IPS-20b (cell line): Measurements from ENCODE around the gene SFRP2.

Experiments used
- H3K27ac ChIP-seq: one replicate; pipeline ENCODE4 v1.5.1; 2013; ENCODE audit warnings: low read length
- H3K27me3 ChIP-seq: 2 replicates; pipeline ENCODE4 v1.6.1; 2013; ENCODE audit warnings: mild to moderate bottlenecking, low read length, inconsistent platforms; ENCODE audit not compliant: insufficient read depth
- H3K36me3 ChIP-seq: 2 replicates; pipeline ENCODE4 v1.6.1; 2013; ENCODE audit warnings: low read depth, mild to moderate bottlenecking, inconsistent platforms, low read length, moderate library complexity; ENCODE audit not compliant: insufficient read depth
- H3K4me1 ChIP-seq: 2 replicates; pipeline ENCODE4 v1.6.1; 2013; ENCODE audit warnings: mild to moderate bottlenecking, control low read depth, inconsistent platforms, low read length, moderate library complexity; ENCODE audit not compliant: insufficient read depth
- H3K4me3 ChIP-seq: 2 replicates; pipeline ENCODE4 v1.5.1; 2013; ENCODE audit warnings: mild to moderate bottlenecking, low read length, inconsistent platforms
- H3K9ac ChIP-seq: 2 replicates; pipeline ENCODE4 v1.6.1; 2013; ENCODE audit warnings: low read depth, mild to moderate bottlenecking, inconsistent platforms, low read length, moderate library complexity
- H3K9me3 ChIP-seq: 2 replicates; pipeline ENCODE4 v1.6.1; 2013; ENCODE audit warnings: mild to moderate bottlenecking, low read depth, low read length, inconsistent platforms; ENCODE audit not compliant: insufficient read depth

Gene SFRP2

DNA sequence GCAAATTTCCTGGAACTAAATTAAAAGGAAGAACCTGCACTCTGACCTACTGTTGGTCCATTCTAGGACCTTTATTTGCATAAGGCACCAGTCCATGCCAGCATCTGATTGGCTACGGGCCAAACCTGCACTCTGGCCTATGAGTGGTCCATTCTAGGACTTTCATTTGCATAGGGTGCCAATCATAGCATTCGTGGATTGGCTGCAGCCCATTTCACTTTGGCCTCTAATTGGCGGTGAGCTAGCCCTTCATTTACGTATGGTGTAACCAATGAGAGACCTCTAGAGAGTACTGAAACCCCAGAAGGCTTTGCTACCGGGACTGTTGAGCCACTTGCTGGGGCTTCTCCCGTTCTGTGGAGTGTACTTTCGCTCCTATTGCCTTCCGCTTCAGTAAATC is 23.0 kb downstream of the SFRP2 start:
- no peak overlapping the region for H3K27ac ChIP-seq
- H3K9ac ChIP-seq = no peak overlapping the region
- H3K9me3 ChIP-seq = no peaks in the 10 kb centered on the region
- H3K27me3 ChIP-seq = peaks cover 5% of the 10 kb centered on the region; the same call in 1 of the 2 replicates
- no peaks in the 10 kb centered on the region for H3K36me3 ChIP-seq
- no peak overlapping the region for H3K4me3 ChIP-seq
- H3K4me1 ChIP-seq = peaks cover 9% of the 10 kb centered on the region; the same call in 1 of the 2 replicates

DNA sequence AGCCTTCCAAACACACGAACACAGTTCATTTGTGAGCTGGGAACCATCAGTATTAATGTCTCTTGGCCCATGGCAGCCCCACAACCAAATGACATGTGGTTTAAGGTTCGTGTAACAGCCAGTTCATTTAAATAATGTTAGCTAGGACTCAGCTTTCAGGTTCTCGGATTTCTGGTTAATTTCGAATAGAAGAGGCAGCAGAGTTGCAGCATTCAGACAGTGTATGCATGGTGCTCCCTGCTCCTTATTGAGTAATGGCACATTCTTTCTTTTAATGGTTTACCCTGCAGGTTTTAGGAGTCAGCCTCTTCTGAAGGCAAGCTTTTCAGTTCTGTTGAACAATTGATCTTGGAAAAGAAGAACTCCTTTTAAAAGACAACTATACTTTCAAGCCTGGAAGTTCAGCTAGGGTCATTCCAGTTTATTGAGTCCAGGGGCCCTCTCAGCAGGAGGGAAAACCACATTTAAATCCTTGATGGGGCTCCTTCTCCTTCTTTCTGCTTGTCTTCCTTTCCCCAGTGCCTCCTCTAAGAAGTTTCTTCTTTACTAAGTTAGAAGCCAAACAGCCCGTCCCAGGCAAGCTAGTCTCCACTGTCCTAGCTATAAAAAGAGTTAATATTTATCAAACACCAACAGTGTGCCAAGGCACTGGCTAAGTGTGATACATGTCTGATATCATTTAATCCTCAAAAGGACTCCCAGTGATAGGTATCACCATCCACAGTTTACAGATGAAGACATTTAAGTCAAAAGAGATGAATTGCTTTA is 24.1 kb downstream of the SFRP2 start:
- Histone ChIP-seq H3K36me3 (no peaks in the 10 kb centered on the region), H3K9ac (no peak overlapping the region), H3K27me3 (peaks cover 11% of the 10 kb centered on the region; the same call in 1 of the 2 replicates), H3K4me1 (peaks cover 9% of the 10 kb centered on the region; the same call in 1 of the 2 replicates), H3K4me3 (no peak overlapping the region), H3K27ac (no peak overlapping the region), H3K9me3 (no peaks in the 10 kb centered on the region)

DNA sequence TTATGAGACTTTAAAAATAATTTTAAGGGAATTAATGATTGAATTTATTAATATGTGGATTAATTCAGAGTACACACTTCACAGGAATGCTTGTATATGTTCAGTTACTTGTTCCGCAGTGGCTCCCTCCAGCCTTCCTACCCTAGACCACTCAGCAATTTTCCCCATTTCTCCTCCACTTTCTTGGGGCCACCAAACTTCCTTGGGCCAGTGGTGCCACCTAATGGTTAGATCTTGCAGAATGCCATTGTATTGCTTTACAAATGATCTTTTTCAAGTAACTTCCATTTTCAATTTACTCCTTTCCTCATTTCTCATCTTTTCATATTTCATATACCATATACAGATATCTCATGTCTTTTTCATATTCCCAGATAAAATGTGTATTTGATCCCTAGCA is 25.5 kb downstream of the SFRP2 start:
- H3K27ac ChIP-seq = no peak overlapping the region
- no peak overlapping the region for H3K4me3 ChIP-seq
- no peaks in the 10 kb centered on the region for H3K36me3 ChIP-seq
- H3K9me3 ChIP-seq = no peaks in the 10 kb centered on the region
- no peak overlapping the region for H3K9ac ChIP-seq
- H3K4me1 ChIP-seq = peaks cover 14% of the 10 kb centered on the region
- H3K27me3 ChIP-seq = peaks cover 19% of the 10 kb centered on the region

DNA sequence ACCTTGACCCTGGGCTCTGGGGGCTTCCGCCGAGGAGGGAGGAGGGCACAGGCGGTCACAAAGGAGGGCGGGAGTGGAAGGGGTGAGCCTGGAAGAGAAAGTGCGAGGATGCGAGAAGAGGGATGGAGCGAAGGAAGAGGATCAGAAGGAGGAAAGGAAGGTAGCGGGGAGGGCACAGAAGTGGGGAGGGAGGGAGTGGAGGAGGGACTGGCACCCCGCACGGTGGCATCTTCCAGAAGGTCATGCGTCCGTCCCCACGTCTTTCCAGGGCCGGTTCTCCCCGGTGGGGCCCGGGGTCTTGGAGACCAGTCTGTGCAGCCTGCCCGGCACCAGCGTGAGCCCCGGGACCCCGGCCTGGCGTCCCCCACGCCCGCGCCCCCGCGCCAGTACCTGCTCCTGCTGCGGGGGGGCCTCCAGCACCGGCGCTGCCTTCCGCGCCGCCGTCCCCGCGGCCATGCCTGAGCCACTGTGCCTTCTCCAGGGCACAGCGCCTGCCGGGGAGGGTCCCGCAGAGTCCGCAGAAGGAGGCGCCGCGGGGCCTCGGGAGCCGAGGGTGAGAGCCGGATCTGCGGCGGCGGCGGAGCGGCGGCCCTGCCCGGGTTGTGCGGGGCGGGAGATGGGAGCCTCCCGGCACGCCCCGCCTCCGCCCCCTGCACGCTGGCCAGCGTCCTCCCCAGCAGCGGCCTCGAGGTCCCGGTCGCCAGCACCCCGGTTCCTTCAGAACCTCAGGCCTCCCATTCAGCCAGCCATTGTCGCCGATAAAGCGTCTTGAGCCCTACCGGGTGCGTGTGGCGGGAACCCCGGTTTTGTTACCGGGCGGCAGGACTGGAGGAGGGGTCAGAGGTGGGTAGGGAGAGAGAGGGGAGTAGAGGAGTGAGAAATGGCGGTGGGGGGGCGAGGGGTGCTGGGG is 29.2 kb downstream of the SFRP2 start, which contains the start of gene RNF175:
Gene RNF175 (minus strand): TSS at position 618 of the 910 bp plus-strand sequence. CDS start 162 bp downstream, at position 456.
- Histone ChIP-seq H3K9ac (peak within 1 kb of the TSS; percentile 70), H3K27me3 (peaks cover 19% of the 10 kb centered on the region), H3K4me3 (peak within 1 kb of the TSS; percentile 81), H3K36me3 (no peaks in the 10 kb centered on the region), H3K27ac (peak within 1 kb of the TSS; percentile 29), H3K4me1 (peaks cover 24% of the 10 kb centered on the region), H3K9me3 (no peaks in the 10 kb centered on the region)

DNA sequence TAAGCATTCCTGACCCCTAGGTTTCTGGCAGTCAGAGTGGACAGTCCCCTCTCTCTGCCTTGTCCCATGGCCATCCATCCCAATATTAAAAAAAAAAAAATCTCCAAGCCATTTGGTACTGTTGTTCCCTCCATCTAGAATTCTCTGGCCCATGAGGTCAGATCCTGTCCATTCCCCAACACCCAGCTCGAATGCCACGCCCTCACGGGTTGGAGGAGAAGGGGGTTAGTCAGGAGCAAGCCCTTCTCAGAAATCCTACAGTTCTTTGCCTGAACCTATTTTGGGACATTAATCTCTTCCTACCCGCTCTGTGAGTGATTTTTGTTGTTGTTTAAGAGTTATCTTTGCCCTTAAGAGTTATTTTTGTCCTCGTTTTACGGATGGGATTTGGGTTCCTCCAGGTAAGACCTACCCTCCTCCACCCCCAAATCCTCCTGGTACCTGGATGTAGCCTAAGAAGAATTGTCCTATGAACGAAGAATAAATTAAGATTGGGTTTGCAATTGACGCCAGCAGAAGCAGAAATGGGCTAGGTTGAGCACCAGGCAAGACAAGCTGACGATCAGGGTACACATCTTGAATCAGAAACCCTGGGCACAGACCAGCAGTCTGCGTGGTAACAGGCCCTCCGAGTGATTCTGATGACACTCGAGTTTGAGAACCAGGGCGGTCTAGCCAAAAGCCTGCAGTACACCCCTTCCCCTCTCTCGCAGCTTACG is 30.0 kb downstream of the SFRP2 start:
- H3K4me3 ChIP-seq = peak overlapping the region; percentile 81
- H3K27ac ChIP-seq = no peak overlapping the region
- no peaks in the 10 kb centered on the region for H3K36me3 ChIP-seq
- peaks cover 19% of the 10 kb centered on the region for H3K27me3 ChIP-seq
- H3K9ac ChIP-seq = peak overlapping the region; percentile 70
- H3K9me3 ChIP-seq = no peaks in the 10 kb centered on the region
- H3K4me1 ChIP-seq = peaks cover 20% of the 10 kb centered on the region

DNA sequence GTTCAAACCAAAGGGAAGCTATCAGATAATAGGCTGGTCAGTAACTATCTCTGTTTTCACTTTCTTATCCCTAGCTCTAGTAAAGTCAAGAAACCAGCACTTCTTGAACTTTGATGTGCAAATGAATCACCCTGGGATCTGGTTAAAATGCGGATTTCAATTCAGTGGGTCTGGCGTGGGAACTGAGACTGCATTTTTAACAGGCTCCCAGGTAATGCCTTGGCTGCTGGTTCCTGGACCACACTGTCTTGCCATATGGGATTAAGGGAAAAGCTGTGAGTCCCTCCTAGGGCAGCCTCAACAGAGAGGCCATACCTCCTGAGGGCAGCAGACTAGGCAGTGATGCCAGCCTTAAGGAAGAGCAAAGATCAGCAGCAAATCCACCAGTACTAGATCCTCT is 30.7 kb downstream of the SFRP2 start:
- peaks cover 19% of the 10 kb centered on the region for H3K27me3 ChIP-seq
- H3K9ac ChIP-seq = no peak overlapping the region
- peaks cover 17% of the 10 kb centered on the region for H3K4me1 ChIP-seq
- no peaks in the 10 kb centered on the region for H3K36me3 ChIP-seq
- H3K4me3 ChIP-seq = peak overlapping the region; percentile 81; the same call in 1 of the 2 replicates
- H3K9me3 ChIP-seq = no peaks in the 10 kb centered on the region
- H3K27ac ChIP-seq = no peak overlapping the region

DNA sequence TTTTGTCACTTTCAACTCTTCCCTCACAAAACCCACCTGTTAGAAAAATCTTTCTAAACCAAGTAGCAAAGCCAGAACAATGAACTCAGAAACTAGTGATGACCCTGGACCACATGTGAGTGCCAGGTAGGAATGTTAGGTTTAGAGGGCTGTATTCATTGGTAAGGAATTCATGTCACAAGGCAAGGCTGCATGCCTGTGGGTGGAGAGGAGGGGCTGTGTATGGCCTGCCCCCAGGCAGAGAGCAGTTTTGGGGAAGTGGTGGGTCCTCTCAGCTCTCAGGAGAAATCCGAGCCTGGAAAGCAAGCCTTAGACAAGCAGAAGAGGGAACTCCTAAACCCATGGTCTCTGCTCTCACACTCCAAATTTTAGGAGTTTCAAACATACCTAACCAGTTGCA is 31.5 kb downstream of the SFRP2 start:
- Histone ChIP-seq H3K27me3 (peaks cover 19% of the 10 kb centered on the region), H3K36me3 (no peaks in the 10 kb centered on the region), H3K9me3 (no peaks in the 10 kb centered on the region), H3K4me1 (peaks cover 17% of the 10 kb centered on the region), H3K9ac (no peak overlapping the region), H3K4me3 (0 out of 2 replicates have a peak overlapping the region, but pooled peaks have one; percentile 6), H3K27ac (no peak overlapping the region)

DNA sequence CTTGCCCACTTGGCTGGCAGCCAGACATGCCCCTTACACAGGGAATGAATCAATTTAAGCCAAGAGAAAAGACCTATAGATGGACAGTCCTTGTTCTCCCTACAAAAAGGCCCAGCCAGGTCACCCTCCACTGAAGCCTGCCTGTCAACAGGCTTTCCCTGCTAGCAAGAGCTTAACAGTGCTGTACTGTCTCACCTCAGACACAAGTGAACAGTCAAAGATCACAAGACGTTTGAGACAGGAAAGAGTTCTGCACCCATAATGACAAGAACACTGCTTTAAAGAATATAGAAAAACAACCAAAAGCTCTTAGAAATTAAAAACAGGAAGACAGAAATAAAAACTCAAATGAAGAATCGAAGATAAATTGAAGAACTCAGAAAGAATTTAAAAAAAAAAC is 33.7 kb downstream of the SFRP2 start:
- no peaks in the 10 kb centered on the region for H3K9me3 ChIP-seq
- peaks cover 17% of the 10 kb centered on the region for H3K4me1 ChIP-seq

DNA sequence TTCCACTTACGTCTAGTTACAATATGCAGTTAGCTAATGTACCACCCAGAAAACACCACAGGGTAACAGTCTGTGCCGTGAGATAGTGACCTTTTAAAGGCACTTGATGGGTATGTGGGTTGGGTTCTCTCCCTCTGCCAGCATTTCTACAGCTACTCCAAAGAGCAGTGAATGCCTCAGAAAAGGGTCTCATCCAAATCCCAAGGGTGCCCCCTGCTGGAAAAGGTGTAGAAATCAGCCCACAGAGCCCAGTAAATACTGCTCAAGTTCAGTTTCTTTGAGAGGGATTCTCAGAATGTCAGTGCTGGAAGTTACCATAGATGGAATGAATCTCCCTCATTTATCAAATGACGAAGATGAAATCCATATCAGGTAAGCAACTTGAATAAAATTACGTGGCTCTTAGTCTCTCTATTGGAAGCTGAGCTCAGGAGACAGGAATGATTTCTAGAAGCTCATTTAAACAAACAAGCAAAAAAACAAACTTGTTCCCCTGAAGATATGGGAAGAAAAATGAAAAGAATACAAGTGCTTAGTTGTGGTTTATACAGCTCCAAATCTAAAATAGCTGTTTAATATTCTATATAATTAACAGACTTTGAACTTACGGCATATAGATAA is 38.6 kb downstream of the SFRP2 start:
- no peaks in the 10 kb centered on the region for H3K27me3 ChIP-seq
- no peaks in the 10 kb centered on the region for H3K4me1 ChIP-seq
- H3K4me3 ChIP-seq = no peak overlapping the region
- H3K9ac ChIP-seq = no peak overlapping the region
- no peaks in the 10 kb centered on the region for H3K9me3 ChIP-seq
- H3K36me3 ChIP-seq = peaks cover 7% of the 10 kb centered on the region; the same call in 1 of the 2 replicates
- H3K27ac ChIP-seq = no peak overlapping the region

More for the DNA sequence above, 33.7 kb downstream of the SFRP2 start:
- Histone ChIP-seq H3K36me3 (no peaks in the 10 kb centered on the region), H3K9ac (no peak overlapping the region), H3K27me3 (peaks cover 7% of the 10 kb centered on the region), H3K4me3 (no peak overlapping the region), H3K27ac (no peak overlapping the region)

DNA sequence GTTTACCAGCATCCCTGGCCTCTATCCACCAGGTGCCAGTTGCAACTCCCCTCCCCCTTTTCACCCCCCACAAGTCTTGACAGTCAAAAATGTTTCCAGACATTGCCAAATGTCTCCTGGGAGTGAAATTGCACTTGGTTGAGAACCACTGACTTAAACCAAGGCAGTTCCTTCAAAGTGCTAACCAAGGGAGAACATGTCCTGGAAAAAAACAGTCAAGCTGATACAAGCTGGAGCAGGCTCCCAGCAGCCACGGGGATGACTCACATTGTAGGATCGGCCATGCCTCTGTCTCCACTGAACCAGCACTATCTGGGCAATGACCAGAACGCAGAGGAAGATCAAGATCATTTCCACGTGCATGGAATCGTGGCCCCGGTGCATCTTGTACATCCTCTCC is 40.5 kb downstream of the SFRP2 start:
- no peak overlapping the region for H3K9ac ChIP-seq

More for the DNA sequence above, 40.5 kb downstream of the SFRP2 start:
- Histone ChIP-seq H3K27me3 (no peaks in the 10 kb centered on the region), H3K4me1 (no peaks in the 10 kb centered on the region), H3K9me3 (no peaks in the 10 kb centered on the region), H3K36me3 (peaks cover 12% of the 10 kb centered on the region; the same call in 1 of the 2 replicates), H3K27ac (no peak overlapping the region), H3K4me3 (no peak overlapping the region)
